ENCODE results near the gene N4BP2L2.

Gene N4BP2L2

DNA sequence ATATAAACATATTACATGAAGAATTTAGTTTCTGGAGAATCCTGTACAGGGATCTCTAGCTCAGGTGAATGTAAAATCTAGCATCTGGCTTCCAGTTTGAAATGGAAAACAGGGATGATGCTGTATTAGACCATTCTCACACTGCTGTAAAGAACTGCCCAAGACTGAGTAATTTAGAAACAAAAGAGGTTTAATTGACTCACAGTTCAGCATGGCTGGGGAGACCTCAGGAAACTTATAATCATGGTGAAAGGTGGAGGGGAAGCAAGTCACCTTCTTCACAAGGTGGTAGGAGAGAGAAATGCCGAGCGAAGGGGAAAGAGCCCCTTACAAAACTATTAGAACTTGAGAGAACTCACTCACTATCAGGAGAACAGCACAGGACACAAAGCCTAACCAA is 17.0 kb upstream of the N4BP2L2 start:
- Histone ChIP-seq H3K27me3 (ENCODE audit: control insufficient read depth in 1 of 2, insufficient read depth in 1 of 2, low read length in 2 of 2) (no peaks in the 10 kb centered on the region), H2BK12ac (ENCODE audit: low read length in 2 of 2) (no peak overlapping the region), H3K18ac (ENCODE audit: low read depth in 1 of 2, low read length in 2 of 2) (no peak overlapping the region), H3K36me3 (ENCODE audit: control insufficient read depth in 1 of 2, insufficient read depth in 2 of 2, low read depth in 1 of 2, low read length in 2 of 2) (no peaks in the 10 kb centered on the region), H3K27ac (ENCODE audit: low read length, poor library complexity, severe bottlenecking) (no peak overlapping the region), H3K4me3 (ENCODE audit: insufficient read depth in 1 of 2, low read depth in 1 of 2, low read length in 2 of 2) (no peak overlapping the region), H3K14ac (ENCODE audit: low read length in 2 of 2) (no peak overlapping the region), H2BK5ac (ENCODE audit: low read depth, low read length, poor library complexity, severe bottlenecking) (no peak overlapping the region), H2BK120ac (ENCODE audit: low read depth, low read length) (no peak overlapping the region), H4K91ac (ENCODE audit: low read length) (no peak overlapping the region), H3K4ac (ENCODE audit: low read depth in 1 of 2, low read length in 2 of 2) (no peak overlapping the region), H4K8ac (ENCODE audit: low read length) (no peak overlapping the region), H3K4me1 (ENCODE audit: control insufficient read depth, insufficient read depth, low read depth, low read length) (no peaks in the 10 kb centered on the region), H2AK5ac (ENCODE audit: low read length, severe bottlenecking) (no peak overlapping the region), H3K23ac (ENCODE audit: low read length in 2 of 2) (no peak overlapping the region), H3K9ac (ENCODE audit: low read length) (no peak overlapping the region), H2AFZ (ENCODE audit: low read depth, low read length) (no peak overlapping the region), H2BK15ac (ENCODE audit: low read depth, poor library complexity, severe bottlenecking) (no peak overlapping the region), H3K79me1 (replicated peaks; ENCODE audit: low read length, poor library complexity, severe bottlenecking) (no peaks in the 10 kb centered on the region), H3K4me2 (ENCODE audit: low read length, poor library complexity, severe bottlenecking) (no peak overlapping the region), H3K9me3 (ENCODE audit: control insufficient read depth, low read length) (no peaks in the 10 kb centered on the region)
- DNase-seq = no peak
- WGBS = no CpG with 5 or more reads among the region's 2 CpGs

DNA sequence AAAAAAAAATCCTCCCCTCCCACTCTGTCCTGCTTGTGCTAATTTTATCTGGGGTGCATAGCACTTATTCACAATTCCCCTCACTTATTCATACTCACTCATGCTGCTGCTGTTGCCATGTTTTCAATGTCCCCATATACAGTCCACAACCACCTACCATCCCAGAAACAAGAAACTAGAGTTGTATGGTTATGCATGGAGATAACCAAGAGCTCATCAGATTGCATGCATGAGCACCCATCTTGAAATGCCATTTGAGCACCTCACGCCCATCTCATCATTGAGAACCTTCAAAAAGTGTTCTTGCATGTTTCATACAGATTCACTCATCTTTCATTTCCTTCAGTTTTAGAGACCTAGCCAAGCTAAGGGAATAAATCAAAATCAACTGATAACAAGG is 15.1 kb upstream of the N4BP2L2 start:
- Histone ChIP-seq H3K9me3 (ENCODE audit: control insufficient read depth, low read length) (no peaks in the 10 kb centered on the region), H3K27me3 (ENCODE audit: control insufficient read depth in 1 of 2, insufficient read depth in 1 of 2, low read length in 2 of 2) (no peaks in the 10 kb centered on the region), H3K4me1 (ENCODE audit: control insufficient read depth, insufficient read depth, low read depth, low read length) (no peaks in the 10 kb centered on the region), H3K18ac (ENCODE audit: low read depth in 1 of 2, low read length in 2 of 2) (no peak overlapping the region), H4K91ac (ENCODE audit: low read length) (no peak overlapping the region), H3K79me1 (replicated peaks; ENCODE audit: low read length, poor library complexity, severe bottlenecking) (no peaks in the 10 kb centered on the region), H2AFZ (ENCODE audit: low read depth, low read length) (no peak overlapping the region), H3K14ac (ENCODE audit: low read length in 2 of 2) (no peak overlapping the region), H4K8ac (ENCODE audit: low read length) (no peak overlapping the region), H3K27ac (ENCODE audit: low read length, poor library complexity, severe bottlenecking) (no peak overlapping the region), H2AK5ac (ENCODE audit: low read length, severe bottlenecking) (no peak overlapping the region), H3K4me3 (ENCODE audit: insufficient read depth in 1 of 2, low read depth in 1 of 2, low read length in 2 of 2) (no peak overlapping the region), H2BK5ac (ENCODE audit: low read depth, low read length, poor library complexity, severe bottlenecking) (no peak overlapping the region), H2BK15ac (ENCODE audit: low read depth, poor library complexity, severe bottlenecking) (no peak overlapping the region), H3K9ac (ENCODE audit: low read length) (no peak overlapping the region), H3K4ac (ENCODE audit: low read depth in 1 of 2, low read length in 2 of 2) (no peak overlapping the region), H2BK120ac (ENCODE audit: low read depth, low read length) (no peak overlapping the region), H2BK12ac (ENCODE audit: low read length in 2 of 2) (no peak overlapping the region), H3K23ac (ENCODE audit: low read length in 2 of 2) (no peak overlapping the region), H3K4me2 (ENCODE audit: low read length, poor library complexity, severe bottlenecking) (no peak overlapping the region), H3K36me3 (ENCODE audit: control insufficient read depth in 1 of 2, insufficient read depth in 2 of 2, low read depth in 1 of 2, low read length in 2 of 2) (no peaks in the 10 kb centered on the region)
- WGBS = 58% methylated on average over 1 of the region's 1 CpG
- DNase-seq = no peak

DNA sequence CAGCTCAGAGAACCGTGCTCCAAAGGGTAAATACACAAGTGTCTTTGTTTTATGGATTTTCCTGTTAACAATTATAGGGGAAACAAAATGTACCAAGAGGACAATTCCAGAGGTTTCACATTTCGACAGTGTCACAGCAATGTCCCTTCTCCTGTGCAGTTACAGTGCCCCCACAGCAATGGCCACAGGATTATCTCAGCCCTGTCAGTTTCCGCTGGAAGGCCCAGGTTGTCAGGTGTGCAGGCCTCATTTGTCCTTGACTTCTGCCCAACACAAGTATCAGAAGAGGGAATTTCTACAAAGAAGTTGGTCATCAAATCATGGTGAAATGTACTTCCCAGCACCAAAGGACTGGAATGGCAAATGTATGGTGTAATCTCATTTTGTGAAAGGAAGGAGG is 11.2 kb upstream of the N4BP2L2 start:
- Histone ChIP-seq H2BK120ac (ENCODE audit: low read depth, low read length) (no peak overlapping the region), H2AFZ (ENCODE audit: low read depth, low read length) (no peak overlapping the region), H3K36me3 (ENCODE audit: control insufficient read depth in 1 of 2, insufficient read depth in 2 of 2, low read depth in 1 of 2, low read length in 2 of 2) (no peaks in the 10 kb centered on the region), H3K27me3 (ENCODE audit: control insufficient read depth in 1 of 2, insufficient read depth in 1 of 2, low read length in 2 of 2) (no peaks in the 10 kb centered on the region), H3K4ac (ENCODE audit: low read depth in 1 of 2, low read length in 2 of 2) (no peak overlapping the region), H3K79me1 (replicated peaks; ENCODE audit: low read length, poor library complexity, severe bottlenecking) (no peaks in the 10 kb centered on the region), H3K23ac (ENCODE audit: low read length in 2 of 2) (no peak overlapping the region), H4K91ac (ENCODE audit: low read length) (no peak overlapping the region), H3K27ac (ENCODE audit: low read length, poor library complexity, severe bottlenecking) (no peak overlapping the region), H3K4me1 (ENCODE audit: control insufficient read depth, insufficient read depth, low read depth, low read length) (no peaks in the 10 kb centered on the region), H3K14ac (ENCODE audit: low read length in 2 of 2) (no peak overlapping the region), H3K9me3 (ENCODE audit: control insufficient read depth, low read length) (no peaks in the 10 kb centered on the region), H2AK5ac (ENCODE audit: low read length, severe bottlenecking) (no peak overlapping the region), H3K4me2 (ENCODE audit: low read length, poor library complexity, severe bottlenecking) (no peak overlapping the region), H4K8ac (ENCODE audit: low read length) (no peak overlapping the region), H3K9ac (ENCODE audit: low read length) (no peak overlapping the region), H3K4me3 (ENCODE audit: insufficient read depth in 1 of 2, low read depth in 1 of 2, low read length in 2 of 2) (no peak overlapping the region), H3K18ac (ENCODE audit: low read depth in 1 of 2, low read length in 2 of 2) (no peak overlapping the region), H2BK15ac (ENCODE audit: low read depth, poor library complexity, severe bottlenecking) (no peak overlapping the region), H2BK12ac (ENCODE audit: low read length in 2 of 2) (no peak overlapping the region), H2BK5ac (ENCODE audit: low read depth, low read length, poor library complexity, severe bottlenecking) (no peak overlapping the region)
- DNase-seq = no peak
- WGBS = 87% methylated on average over 3 of the region's 3 CpGs

DNA sequence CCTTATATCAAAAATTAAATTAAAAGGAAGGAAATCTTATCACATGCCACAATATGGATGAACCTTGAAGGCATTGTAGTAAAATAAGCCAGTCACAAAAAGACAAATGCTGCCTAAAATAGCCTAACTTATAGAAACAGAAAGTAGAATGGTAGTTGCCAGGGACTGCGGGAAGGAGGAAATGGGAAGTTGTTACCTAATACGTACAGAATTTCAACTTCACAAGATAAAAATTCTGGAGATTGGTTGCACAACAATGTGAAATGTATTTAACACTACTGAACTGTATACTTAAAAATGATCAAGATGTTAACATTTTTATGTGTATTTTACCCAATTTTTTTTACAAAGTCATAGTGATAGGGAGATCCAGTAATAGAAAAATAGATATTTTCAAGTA is 10.2 kb upstream of the N4BP2L2 start:
- WGBS = no CpG with 5 or more reads among the region's 2 CpGs
- Histone ChIP-seq H3K4ac (ENCODE audit: low read depth in 1 of 2, low read length in 2 of 2) (no peak overlapping the region), H2BK5ac (ENCODE audit: low read depth, low read length, poor library complexity, severe bottlenecking) (no peak overlapping the region), H3K4me3 (ENCODE audit: insufficient read depth in 1 of 2, low read depth in 1 of 2, low read length in 2 of 2) (peak overlapping the region in 1 of 2 experiments; percentile 14), H2AFZ (ENCODE audit: low read depth, low read length) (no peak overlapping the region), H3K23ac (ENCODE audit: low read length in 2 of 2) (no peak overlapping the region), H2BK12ac (ENCODE audit: low read length in 2 of 2) (no peak overlapping the region), H3K27me3 (ENCODE audit: control insufficient read depth in 1 of 2, insufficient read depth in 1 of 2, low read length in 2 of 2) (no peaks in the 10 kb centered on the region), H3K4me2 (ENCODE audit: low read length, poor library complexity, severe bottlenecking) (no peak overlapping the region), H3K79me1 (replicated peaks; ENCODE audit: low read length, poor library complexity, severe bottlenecking) (no peaks in the 10 kb centered on the region), H2AK5ac (ENCODE audit: low read length, severe bottlenecking) (no peak overlapping the region), H3K9me3 (ENCODE audit: control insufficient read depth, low read length) (no peaks in the 10 kb centered on the region), H3K36me3 (ENCODE audit: control insufficient read depth in 1 of 2, insufficient read depth in 2 of 2, low read depth in 1 of 2, low read length in 2 of 2) (no peaks in the 10 kb centered on the region), H2BK120ac (ENCODE audit: low read depth, low read length) (no peak overlapping the region), H3K4me1 (ENCODE audit: control insufficient read depth, insufficient read depth, low read depth, low read length) (no peaks in the 10 kb centered on the region), H3K18ac (ENCODE audit: low read depth in 1 of 2, low read length in 2 of 2) (no peak overlapping the region), H2BK15ac (ENCODE audit: low read depth, poor library complexity, severe bottlenecking) (no peak overlapping the region), H4K8ac (ENCODE audit: low read length) (no peak overlapping the region), H3K9ac (ENCODE audit: low read length) (no peak overlapping the region), H3K14ac (ENCODE audit: low read length in 2 of 2) (no peak overlapping the region), H4K91ac (ENCODE audit: low read length) (no peak overlapping the region), H3K27ac (ENCODE audit: low read length, poor library complexity, severe bottlenecking) (no peak overlapping the region)
- peak; percentile 37 for DNase-seq

Measured in mesenchymal stem cell (in vitro differentiated cells and primary cell).